Aorta (tissue), 5 donors: ENCODE data around the gene BDH1. TPM values are rescaled to one million over a fixed set of nuclear protein-coding genes. Genes with fewer than 3 reads are reported as not detected.
"Not testable (repeated sequence)": the region's sequence is repeated elsewhere in the genome, so short reads cannot be mapped to it uniquely, and the experiment has no call there.

Source experiments
- ATAC-seq: fragments of 200-7000 bp; cut with Tn5 transposase; one replicate; pipeline ENCODE4 v1.9.1; 2022; ENCODE audit warnings: moderate library complexity; ENCODE audit not compliant: low FRiP score
- DNase-seq, 2 donors: peaks; one replicate each; pipeline ENCODE4 v3.0.0-alpha.2; 2020
- H3K27ac ChIP-seq, 2 donors: one replicate each; pipeline ENCODE4 v1.5.1; 2013; ENCODE audit warnings: low read length in 2 of 2, mild to moderate bottlenecking in 2 of 2, moderate library complexity in 2 of 2, control low read depth in 1 of 2, inconsistent platforms in 1 of 2, low read depth in 1 of 2
- H3K27me3 ChIP-seq, 2 donors: one replicate each; pipeline ENCODE4 v1.6.1; 2013; ENCODE audit warnings: control low read depth in 1 of 2, low read length in 1 of 2, mild to moderate bottlenecking in 1 of 2, moderate library complexity in 1 of 2; ENCODE audit not compliant: insufficient read depth in 2 of 2, control insufficient read depth in 1 of 2
- H3K36me3 ChIP-seq, 2 donors: one replicate each; pipeline ENCODE4 v1.6.1; 2013; ENCODE audit warnings: control low read depth in 1 of 2, low read length in 1 of 2, mild to moderate bottlenecking in 1 of 2; ENCODE audit not compliant: insufficient read depth in 2 of 2, control insufficient read depth in 1 of 2
- H3K4me1 ChIP-seq, 2 donors: one replicate each; pipeline ENCODE4 v1.6.1; 2013; ENCODE audit warnings: low read length in 2 of 2, control low read depth in 1 of 2, mild to moderate bottlenecking in 1 of 2, moderate library complexity in 1 of 2; ENCODE audit not compliant: insufficient read depth in 2 of 2, control insufficient read depth in 1 of 2
- H3K4me3 ChIP-seq, 2 donors: one replicate each; pipeline ENCODE4 v1.5.1; 2013; ENCODE audit warnings: low read length in 2 of 2, control low read depth in 1 of 2, mild to moderate bottlenecking in 1 of 2
- H3K9me3 ChIP-seq: one replicate; pipeline ENCODE4 v1.6.1; 2013; ENCODE audit warnings: mild to moderate bottlenecking, low read length; ENCODE audit not compliant: control insufficient read depth
- WGBS, 2 donors: extraction: QIAGEN DNeasy Blood & Tissue Kit; methylation state at CpG; one replicate each; pipeline ENCODE4 v1.1.7; 2013; 5-methylcytosine and 5-hydroxymethylcytosine counted together
- intact Hi-C, 2 donors: fragments of 100-400 bp; cut with DNase I; formaldehyde crosslinking; loops; one replicate each; pipeline versions ENCODE4 v1.14.2 to v1.15.0; 2022
- polyA plus RNA-seq, 2 donors: library from polyadenylated mRNA; stranded (reverse); fragments of 200-250 nt; gene quantifications; one replicate each; pipeline ENCODE4 v1.2.3, GENCODE V29; 2013
- total RNA-seq, 2 donors: library from RNA; stranded (reverse); fragmentation: NEBNext Ultra II Directional; extraction: Animal tissue kit (Norgen Biotek cat#: 25700); gene quantifications; one replicate each; pipeline ENCODE4 v1.2.1, GENCODE V29; 2021
- donor health status: healthy with polysubstance abuse.
- donor health status: Bipolar disorder and iron deficiency.
- donor health status: DM: no; HTN: no; CAD: no.
- donor health status: DM: no; HTN: no; CAD: no.
- donor health status: DM: yes; HTN: yes; CAD: no.

Gene BDH1
- total and polyA plus RNA-seq, 4 donors, result 3.5 to 17.8 (median 6.6) TPM

DNA sequence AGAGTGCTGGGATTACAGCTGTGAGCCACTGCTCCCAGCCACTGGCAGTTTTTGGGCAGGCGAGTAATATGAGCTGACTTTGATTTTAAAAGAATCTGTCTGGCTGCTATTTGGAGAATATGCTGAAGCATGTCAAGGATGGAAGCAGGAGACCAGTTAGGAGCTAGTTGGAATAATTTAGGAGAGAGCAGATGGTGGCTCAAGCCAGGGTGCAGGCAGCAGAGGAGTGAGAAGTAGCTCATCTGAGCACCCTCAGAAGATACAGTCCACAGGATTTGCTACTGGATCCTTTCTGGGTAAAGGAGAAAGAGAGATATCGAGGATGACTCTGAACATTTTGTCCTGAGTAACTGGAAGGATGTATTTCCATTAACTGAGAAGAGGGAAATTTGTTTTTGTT is 30.4 kb upstream of the BDH1 start:
- Histone ChIP-seq H3K4me3 (no peak overlapping the region), H3K27me3 (no peaks in the 10 kb centered on the region), H3K9me3 (no peaks in the 10 kb centered on the region), H3K36me3 (no peaks in the 10 kb centered on the region), H3K4me1 (no peaks in the 10 kb centered on the region), H3K27ac (no peak overlapping the region)
- no peak for DNase-seq
- ATAC-seq, result no peak
- intact Hi-C loops, result no loop called here
- WGBS, 2 donors, result 71 to 88% methylated on average over 2 of the region's 2 CpGs

- DNase-seq, result no peak
- no peak for ATAC-seq
- Histone ChIP-seq H3K9me3 (no peaks in the 10 kb centered on the region), H3K36me3 (no peaks in the 10 kb centered on the region), H3K27ac (no peak overlapping the region), H3K4me3 (no peak overlapping the region), H3K27me3 (no peaks in the 10 kb centered on the region), H3K4me1 (no peaks in the 10 kb centered on the region)
- WGBS, 2 donors, result 85 to 91% methylated on average over 5 of the region's 5 CpGs
- intact Hi-C loops, result no loop called here
Observed at GRCh38 chr3:197584733-197585132, 29.0 kb upstream of the BDH1 start.

- WGBS, 2 donors, result 88% methylated on average over 7 of the region's 7 CpGs
- no peaks in the 10 kb centered on the region for H3K4me1 ChIP-seq
- DNase-seq (no peak), ATAC-seq (no peak)
- H3K4me3 ChIP-seq, result no peak overlapping the region
- H3K36me3 ChIP-seq, result no peaks in the 10 kb centered on the region
- no peak overlapping the region for H3K27ac ChIP-seq
- intact Hi-C loops, result no loop called here
- no peaks in the 10 kb centered on the region for H3K9me3 ChIP-seq
- no peaks in the 10 kb centered on the region for H3K27me3 ChIP-seq
Observed at GRCh38 chr3:197583371-197583770, 27.6 kb upstream of the BDH1 start.

DNA sequence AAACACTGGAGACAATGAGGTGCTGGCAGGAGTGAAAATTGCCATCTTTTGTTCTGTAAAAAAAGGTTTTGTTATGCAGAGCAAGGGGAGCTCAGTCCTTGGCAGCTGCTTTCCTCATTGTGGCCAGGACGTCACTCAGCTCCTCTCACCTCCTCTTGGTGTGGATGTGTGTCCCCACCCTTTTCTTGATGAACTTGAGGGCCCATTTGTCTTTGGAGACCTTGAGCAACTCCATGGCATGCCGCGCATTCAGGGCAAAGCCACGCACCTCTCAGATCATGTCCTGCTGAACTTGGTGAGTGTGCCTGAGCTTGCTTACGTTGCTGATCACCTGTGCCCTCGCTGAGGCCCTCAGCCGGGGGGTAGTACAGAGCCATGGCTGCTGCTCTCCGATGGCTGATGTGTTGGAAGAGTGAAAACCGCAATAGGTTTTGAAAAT is 24.5 kb upstream of the BDH1 start:
- 72 to 80% methylated on average over 9 of the region's 9 CpGs for WGBS, 2 donors
- no peak for ATAC-seq
- DNase-seq, result no peak
- Histone ChIP-seq H3K27ac (no peak overlapping the region), H3K4me3 (no peak overlapping the region), H3K27me3 (no peaks in the 10 kb centered on the region), H3K4me1 (no peaks in the 10 kb centered on the region), H3K9me3 (no peaks in the 10 kb centered on the region), H3K36me3 (peaks cover 0 to 1% of the 10 kb centered on the region in 2 donors)
- intact Hi-C loops, result no loop called here

- no peak overlapping the region for H3K27ac ChIP-seq
- ATAC-seq (no peak), DNase-seq (no peak)
- H3K9me3 ChIP-seq, result no peaks in the 10 kb centered on the region
- H3K27me3 ChIP-seq, result no peaks in the 10 kb centered on the region
- no peaks in the 10 kb centered on the region for H3K4me1 ChIP-seq
- intact Hi-C loops, result no loop called here
- peaks cover 0 to 1% of the 10 kb centered on the region in 2 donors for H3K36me3 ChIP-seq
- H3K4me3 ChIP-seq, result no peak overlapping the region
- 88 to 89% methylated on average over 6 of the region's 6 CpGs for WGBS, 2 donors
Observed at GRCh38 chr3:197578376-197578775, 22.6 kb upstream of the BDH1 start.

DNA sequence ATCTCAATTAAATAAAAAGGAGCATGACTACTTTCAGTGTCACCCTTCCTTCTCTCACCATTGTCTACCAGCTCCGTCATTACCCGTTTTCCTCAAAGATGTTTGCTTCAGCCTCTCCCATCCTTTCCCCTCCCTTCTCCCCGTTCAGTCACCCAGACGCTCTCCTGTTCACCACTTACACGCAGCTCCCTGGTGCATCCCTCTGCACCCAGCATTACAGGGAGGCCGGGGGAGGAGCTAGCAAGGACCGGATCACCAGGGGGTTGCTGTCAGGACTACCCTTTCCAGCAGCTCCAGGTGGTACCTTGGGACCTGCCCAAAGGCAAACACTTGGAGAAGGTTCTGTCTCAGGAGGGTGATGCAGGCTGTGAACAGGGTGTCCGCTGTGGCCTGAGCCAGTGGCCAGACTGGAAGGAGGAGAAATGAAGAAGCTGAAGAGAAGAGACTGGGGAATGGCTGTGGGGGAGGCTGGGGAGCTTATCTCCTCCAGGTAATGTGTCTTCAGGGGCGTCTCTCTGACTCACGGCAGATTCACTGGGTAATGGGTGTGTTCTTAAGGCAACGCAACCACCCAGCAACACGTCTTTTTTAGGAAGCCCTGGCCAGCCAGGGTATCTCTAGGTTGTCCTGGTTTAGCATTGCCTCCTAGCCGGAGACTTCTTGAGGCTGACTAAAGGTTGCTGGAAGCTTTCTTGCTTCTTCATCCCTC is 21.8 kb upstream of the BDH1 start:
- Histone ChIP-seq H3K36me3 (peaks cover 0 to 1% of the 10 kb centered on the region in 2 donors), H3K27me3 (no peaks in the 10 kb centered on the region), H3K27ac (no peak overlapping the region), H3K4me1 (no peaks in the 10 kb centered on the region), H3K4me3 (no peak overlapping the region), H3K9me3 (no peaks in the 10 kb centered on the region)
- intact Hi-C loops, result no loop called here
- ATAC-seq, result no peak
- 91% methylated on average over 13 of the region's 13 CpGs for WGBS, 2 donors
- no peak for DNase-seq

- 83 to 85% methylated on average over 8 of the region's 8 CpGs for WGBS, 2 donors
- ATAC-seq, result no peak
- Histone ChIP-seq H3K27ac (no peak overlapping the region), H3K9me3 (no peaks in the 10 kb centered on the region), H3K27me3 (no peaks in the 10 kb centered on the region), H3K4me1 (no peaks in the 10 kb centered on the region), H3K4me3 (no peak overlapping the region), H3K36me3 (peaks cover 0 to 1% of the 10 kb centered on the region in 2 donors)
- no peak for DNase-seq
- intact Hi-C loops, result no loop called here
Observed at GRCh38 chr3:197576838-197577237, 21.1 kb upstream of the BDH1 start.

DNA sequence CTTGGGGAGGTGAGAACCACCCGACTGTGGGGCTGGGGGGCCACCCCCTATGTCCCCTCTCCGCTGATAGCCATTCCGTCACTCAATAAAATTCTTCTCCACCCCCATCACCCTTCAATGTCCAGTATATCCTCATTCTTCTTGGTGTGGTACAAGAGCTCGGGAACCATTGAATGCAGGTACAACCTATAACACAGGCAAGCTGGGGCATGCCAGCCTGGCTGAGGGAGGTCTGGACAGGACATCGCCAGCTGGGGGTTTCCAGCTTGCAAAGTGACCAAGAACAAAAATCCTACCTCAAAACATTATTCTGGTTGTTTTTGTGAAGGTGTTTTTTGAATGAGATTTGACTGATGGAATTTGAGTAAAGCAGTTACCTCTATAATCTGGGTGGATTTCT is 19.6 kb upstream of the BDH1 start:
- H3K27me3 ChIP-seq, result no peaks in the 10 kb centered on the region
- no peak overlapping the region for H3K4me3 ChIP-seq
- WGBS, 2 donors, result 91 to 97% methylated on average over 5 of the region's 5 CpGs
- intact Hi-C loops, result no loop called here
- DNase-seq (no peak), ATAC-seq (no peak)
- no peaks in the 10 kb centered on the region for H3K4me1 ChIP-seq
- peaks cover 0 to 1% of the 10 kb centered on the region in 2 donors for H3K36me3 ChIP-seq
- H3K27ac ChIP-seq, result no peak overlapping the region
- H3K9me3 ChIP-seq, result no peaks in the 10 kb centered on the region

DNA sequence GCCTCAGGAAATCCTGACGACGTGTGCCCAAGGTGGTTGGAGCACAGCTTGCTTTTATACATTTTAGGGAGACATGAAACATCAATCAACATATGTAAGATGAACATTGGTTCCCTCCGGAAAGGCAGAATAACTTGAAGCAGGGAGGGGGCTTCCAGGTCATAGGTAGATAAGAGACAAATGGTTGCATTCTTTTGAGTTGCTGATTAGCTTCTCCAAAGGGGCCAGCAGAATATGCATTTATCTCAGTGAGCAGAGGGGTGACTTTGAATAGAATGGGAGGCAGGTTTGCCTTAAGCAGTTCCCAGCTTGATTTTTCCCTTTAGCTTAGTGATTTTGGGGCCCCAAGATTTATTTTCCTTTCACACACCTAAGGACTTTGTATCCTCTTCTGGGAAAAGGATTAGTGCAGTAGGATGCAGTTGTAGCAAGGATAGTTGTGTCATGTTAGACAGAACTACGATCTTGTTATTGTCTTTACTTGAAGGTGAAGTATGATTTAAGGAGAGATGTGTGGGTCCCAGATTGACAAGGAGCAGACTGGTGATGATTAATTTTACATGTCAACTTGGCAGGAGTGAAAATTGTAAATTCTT is 18.7 kb upstream of the BDH1 start:
- H3K4me1 ChIP-seq, DNase-seq, intact Hi-C loops, H3K36me3 ChIP-seq, H3K27ac ChIP-seq, H3K9me3 ChIP-seq, ATAC-seq, H3K27me3 ChIP-seq, H3K4me3 ChIP-seq: not testable (repeated sequence)
- 23 to 24% methylated on average over 4 of the region's 4 CpGs for WGBS, 2 donors
